Right lobe of liver (tissue), 4 donors: ENCODE data around the gene SLC25A23.

Source experiments
- POLR2A ChIP-seq: fragments of 450-650 bp; IDR thresholded peaks from one replicate; pipeline ENCODE4 v1.6.1; 2017; ENCODE audit warnings: antibody characterized with exemption, mild to moderate bottlenecking
- TF ChIP-seq, protein P1 (sequence below), 4 donors: fragments of 200-600 bp in 3 of 4; fragments of 450-650 bp in 1 of 4; IDR thresholded peaks; one replicate each; pipeline versions ENCODE4 v1.5.1 to v1.8.0; 2016 to 2022; ENCODE audit warnings: antibody characterized with exemption in 4 of 4, mild to moderate bottlenecking in 2 of 4
- donor health status: DM: no; HTN: no; CAD: no.
- donor health status: DM: no; HTN: no; CAD: no.
- donor health status: DM: no; HTN: yes; CAD: no.

- TF ChIP-seq, protein P1, sequence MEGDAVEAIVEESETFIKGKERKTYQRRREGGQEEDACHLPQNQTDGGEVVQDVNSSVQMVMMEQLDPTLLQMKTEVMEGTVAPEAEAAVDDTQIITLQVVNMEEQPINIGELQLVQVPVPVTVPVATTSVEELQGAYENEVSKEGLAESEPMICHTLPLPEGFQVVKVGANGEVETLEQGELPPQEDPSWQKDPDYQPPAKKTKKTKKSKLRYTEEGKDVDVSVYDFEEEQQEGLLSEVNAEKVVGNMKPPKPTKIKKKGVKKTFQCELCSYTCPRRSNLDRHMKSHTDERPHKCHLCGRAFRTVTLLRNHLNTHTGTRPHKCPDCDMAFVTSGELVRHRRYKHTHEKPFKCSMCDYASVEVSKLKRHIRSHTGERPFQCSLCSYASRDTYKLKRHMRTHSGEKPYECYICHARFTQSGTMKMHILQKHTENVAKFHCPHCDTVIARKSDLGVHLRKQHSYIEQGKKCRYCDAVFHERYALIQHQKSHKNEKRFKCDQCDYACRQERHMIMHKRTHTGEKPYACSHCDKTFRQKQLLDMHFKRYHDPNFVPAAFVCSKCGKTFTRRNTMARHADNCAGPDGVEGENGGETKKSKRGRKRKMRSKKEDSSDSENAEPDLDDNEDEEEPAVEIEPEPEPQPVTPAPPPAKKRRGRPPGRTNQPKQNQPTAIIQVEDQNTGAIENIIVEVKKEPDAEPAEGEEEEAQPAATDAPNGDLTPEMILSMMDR (IDR thresholded peaks at IDR 0.05): no peak
- TF ChIP-seq POLR2A: no peak
These were observed 29.9 kb upstream of the SLC25A23 start for GRCh38 chr19:6489278-6490061.
